ENCODE data around the gene LGALS8.

LGALS8 gene

DNA sequence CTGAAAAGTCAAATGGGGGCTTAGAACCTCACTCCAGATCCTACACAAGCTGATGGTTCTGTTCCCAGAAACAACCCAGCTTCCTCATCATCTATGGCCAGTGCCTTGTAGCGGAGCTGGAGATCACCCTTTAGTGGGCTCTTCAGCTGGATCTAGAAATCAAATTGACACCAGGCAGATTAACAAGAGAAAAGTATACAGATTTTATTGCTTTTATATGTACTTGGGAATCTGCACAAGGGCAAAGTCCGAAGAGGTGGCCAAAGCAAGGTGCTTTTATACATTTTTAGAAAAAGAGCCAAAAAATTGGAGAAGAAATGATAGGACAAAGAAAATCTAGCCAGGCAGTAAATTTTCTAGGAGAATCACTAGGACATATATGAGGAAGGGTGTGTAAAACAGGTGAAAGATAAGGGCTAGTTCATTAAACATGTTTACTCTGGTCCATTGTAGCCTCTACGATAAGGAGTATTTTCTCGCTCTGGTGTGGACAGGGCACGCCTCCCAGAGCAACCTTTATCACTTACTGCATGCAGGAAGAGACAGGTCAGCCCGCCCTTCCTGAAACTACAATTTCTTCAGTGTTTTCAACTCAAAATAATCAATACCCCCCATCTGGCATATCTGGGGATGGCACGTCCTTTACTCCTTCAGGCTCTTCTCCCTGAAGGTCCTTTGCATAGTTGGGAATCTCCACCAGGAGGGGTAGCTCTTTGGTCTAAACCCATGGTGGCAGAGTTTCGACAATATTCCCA is 14.0 kb upstream of the LGALS8 start:
- no peak for DNase-seq

DNA sequence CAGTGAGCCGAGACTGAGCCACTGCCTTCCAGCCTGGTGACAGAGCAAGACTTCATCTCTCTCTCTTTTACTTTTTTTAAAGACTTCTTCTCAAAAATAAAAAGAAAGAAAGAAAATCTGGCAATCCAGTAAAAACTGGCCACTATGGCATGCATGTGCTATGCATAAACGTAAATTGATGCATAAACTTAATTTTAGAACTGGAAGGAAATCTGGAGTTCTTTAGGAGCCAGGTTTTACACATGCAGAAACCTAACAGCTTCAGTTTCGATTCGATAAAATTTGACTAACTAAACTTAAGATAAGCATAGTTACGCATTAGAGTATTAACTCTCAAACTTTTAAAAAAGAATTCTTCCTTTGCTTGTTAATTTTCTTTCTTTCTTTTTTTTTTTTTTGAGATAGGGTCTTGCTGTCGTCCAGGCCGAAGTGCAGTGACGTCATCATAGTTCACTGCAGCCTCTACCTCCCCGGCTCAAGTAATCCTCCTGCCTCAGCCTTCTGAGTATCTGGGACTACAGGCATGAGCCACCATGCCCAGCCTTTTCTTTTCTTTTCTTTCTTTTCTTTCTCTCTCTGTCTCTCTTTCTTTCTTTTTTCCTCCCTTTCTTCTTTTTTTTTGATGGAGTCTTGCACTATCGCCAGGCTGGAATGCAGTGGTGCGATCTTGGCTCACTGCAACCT is 11.9 kb upstream of the LGALS8 start:
- DNase-seq = no peak

DNA sequence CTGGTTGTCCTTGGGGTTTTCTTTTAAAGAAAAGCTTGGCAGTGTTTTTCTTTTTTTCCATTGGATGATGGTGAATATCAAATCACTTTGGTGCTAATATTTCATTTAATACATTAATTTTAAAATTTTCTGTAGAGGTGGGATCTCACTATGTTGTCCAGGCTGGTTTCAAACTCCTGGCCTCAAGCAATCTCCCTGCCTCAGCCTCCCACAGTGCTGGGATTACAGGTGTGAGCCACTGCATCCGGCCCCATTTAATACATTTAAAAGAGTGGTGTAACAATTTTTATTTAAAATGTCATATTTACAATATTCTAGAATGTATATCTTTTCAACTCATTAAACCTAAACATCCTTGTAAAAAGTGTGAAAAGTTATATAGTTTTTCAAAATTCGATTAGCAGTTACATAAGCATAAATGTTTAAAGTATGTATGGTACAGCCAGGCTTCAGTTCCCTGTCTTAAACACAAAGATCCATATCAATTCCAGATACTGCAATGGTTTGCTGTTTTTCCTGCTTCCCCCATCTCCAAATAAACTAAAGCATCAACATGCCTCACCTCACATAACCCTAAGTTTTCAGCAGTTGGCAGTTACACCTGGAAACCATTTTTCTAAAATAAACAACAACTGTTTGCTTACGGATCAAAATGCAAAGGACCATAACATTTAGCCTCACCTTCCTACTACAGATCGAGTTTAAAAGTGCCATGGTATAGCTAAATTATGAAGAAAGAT is 8.9 kb upstream of the LGALS8 start:
- no peak for DNase-seq

DNA sequence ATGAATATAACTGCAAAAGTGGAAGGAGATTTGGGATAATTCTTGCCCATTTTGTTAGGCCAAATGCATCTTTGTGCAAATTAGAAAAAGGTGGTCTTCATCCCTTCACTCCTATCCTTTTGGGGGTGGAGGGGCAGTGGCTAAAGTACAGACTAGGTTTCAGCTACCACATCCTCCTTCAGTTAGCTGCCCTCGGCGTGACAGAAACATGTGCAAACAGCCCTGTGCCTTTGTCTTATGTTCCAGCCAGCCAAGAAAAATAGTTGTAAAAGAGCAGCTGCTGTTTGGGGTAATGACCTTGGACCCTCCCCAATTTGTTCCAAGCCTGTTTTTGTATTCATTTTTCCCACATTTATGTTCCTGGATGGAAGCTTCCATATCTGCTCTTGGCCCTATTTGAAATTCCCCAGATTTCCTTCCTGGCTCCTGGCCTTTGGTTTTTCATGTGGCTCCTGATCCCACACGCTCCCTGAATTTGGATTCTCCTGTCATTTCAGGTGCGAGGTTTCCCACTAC is 8.3 kb upstream of the LGALS8 start:
- DNase-seq = no peak

DNA sequence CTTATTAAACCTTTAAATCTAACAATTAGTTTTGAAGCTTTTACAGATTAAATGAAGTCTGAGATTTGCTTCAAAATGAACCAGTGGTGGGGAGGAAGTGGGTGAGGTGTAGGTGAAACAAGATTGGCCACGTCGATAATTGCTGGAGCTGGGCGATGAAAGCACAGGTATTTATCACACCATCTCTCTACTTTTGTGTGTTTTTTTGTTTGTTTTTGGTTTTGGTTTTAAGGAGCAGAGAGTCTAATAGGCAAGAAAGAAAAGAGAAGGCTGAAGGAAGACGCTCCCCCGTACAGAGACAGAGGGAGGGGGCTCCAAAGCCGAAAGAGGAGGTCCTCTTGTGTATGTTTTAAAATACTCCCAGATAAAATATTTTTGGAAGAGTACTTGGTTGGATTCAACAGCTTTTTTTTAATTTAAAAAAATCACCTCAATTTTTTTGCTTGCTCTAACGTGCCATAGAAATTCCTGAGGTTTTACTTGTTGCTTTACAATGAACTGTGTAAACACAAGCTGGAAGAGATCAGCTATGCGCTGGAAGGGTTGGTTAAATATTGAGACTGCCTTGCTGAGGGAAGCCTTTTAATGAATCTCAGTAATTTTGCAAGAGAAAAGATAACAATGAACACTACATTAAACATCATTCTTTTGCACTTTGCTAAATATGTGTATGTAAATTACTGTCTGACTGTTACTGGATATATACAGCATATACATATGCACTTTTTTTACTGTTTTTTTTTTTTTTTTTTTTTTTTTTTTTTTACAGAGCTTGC is 6.7 kb upstream of the LGALS8 start:
- DNase-seq = no peak

DNA sequence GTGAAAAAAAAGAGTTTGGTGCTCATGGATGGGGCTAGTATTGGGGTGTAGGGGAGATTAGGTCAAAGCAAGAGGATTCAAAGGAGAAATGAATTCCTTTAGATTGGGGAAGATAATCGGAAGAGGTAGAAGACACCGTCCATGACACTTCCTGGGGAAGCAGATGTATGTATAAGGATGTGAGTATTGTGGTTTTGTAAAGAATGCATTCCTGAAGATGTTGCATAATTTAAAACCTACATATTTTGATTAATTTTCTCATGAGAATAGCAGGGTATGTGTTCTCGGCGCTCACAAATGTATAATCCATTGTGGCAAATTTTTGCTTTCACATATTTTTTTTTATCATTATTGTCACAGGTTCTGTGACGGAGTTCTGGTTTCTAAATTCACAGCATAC is 5.5 kb upstream of the LGALS8 start:
- DNase-seq = no peak

DNA sequence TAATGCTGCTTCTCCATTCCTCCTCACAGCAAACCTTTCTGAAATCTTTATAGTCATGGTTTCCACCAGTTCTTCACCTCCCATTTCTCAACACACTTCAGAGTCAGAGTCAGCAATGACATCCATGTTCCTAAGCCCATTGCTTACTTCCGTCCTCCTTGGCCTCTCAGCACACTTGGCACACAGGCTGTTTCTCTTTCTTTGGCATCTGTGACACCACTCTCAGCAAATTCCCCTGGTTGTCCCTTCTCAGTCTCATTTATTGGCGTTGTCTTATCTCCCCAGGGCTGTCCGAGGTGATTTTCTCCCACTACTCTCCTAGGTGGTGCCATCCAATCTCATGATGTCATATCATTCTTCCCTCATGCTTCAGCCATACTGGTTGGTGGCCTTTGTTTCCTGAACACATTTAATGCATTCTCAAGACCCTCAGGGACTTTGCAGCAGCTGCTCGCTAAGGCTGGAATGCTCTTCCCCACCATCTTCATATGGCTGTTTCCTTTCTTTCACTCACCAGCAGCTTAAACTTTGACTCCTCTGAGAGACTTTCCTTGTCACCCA is 3.3 kb upstream of the LGALS8 start:
- no peak for DNase-seq

DNA sequence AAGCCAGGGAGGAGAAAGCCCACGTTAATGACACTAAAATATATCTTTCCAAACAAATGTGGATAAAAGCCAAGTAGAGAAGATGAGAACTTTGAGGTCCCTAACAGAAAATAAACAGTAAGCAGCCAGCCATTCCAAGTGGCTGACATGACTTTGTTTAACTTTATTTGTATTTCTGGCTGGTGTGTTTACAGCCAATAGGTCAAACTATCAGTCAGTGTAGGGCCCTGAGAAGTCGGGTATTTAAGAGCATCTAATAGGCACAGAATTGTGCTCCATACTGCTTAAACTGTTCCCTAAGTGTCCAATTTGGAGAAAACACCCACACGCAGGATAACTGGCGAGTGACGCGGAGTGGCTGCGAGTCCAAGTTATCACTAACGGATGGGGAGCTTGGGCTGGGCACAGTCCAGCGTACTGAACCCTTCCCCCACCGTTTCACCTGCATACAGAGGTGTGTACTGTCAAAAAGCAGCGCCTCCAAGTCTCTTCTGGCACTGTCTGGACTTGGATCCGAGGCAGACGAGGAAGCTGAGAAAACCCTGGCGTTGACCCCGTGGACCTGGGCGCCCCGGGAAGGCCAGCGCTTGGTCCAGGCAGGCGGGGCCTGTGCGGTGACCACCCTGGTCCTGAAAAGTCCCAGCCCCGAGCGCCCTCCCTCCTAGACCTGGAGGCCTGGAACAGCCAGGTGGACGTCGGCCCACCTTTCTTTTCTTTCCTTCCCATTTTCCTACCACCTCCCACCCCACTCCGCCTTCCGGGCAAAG is 662 bp upstream of the LGALS8 start:
- no peak for DNase-seq

DNA sequence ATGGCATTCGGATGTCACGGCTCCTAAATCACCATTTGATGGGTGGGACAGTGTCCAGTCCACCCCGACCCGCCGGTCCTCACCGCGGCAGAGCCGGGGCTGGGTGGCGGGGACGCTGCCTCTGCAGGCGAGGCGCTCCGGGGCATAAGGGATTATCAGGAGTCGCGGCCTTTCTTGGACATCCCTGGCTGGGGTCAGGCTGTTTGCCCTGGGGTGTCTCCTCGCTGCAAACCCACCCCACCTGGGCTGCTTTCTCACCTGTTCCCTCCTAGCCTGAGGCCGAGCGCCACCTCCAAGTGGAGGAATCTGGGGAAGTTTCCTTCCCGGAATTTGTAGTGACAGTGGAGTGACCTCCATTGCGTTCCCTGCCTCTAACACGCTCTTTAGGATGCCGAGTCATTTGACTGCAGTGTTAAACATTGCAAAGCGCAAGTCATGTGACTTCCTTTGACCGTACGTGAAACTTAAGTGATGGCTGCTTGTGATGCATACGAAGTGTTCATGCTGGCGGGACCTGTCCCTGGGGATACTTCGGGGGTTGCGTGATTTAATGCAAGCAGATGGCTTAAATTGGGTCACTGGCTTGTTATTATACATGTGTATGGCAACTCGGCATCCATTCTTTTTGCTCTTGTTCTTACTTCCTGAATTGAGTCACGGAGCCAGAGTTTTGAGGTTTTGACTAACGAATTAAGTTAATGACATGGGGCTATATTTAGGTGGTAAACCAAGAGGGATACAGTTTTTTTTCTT is 536 bp downstream of the LGALS8 start:
- peak; percentile 29 to 41 for DNase-seq

DNA sequence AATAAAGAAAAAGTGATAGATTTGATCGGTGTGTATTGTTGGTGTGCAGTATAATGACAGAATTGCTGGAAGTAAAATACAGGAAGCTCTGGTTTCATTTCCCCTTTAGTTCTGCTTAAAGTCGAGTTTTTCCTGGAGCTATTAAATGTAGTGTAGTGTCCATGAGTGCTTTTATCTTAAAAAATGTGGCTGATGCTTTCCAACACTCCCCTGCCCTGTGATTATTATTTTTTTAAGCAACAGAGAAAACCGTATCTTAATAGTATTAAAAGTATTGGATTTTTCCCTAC is 1.1 kb downstream of the LGALS8 start:
- no peak for DNase-seq

DNA sequence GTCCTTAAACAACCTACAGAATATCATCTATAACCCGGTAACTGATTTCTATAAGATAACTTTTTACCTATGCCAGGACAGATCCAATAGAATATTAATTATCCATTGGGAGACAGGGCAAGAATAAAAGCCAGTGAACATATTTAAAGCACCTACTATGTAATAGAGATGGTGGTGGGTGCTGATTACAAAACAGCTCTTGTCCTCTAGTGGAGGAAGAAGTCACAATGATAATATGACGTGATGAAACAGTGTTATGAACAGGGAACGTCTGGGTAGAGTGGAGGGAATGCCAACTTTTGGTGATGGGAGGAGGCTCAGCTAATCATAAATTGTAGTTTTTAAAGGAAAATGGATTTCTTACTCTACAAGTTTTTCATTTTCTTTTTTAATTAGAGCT is 2.3 kb downstream of the LGALS8 start:
- no peak for DNase-seq

DNA sequence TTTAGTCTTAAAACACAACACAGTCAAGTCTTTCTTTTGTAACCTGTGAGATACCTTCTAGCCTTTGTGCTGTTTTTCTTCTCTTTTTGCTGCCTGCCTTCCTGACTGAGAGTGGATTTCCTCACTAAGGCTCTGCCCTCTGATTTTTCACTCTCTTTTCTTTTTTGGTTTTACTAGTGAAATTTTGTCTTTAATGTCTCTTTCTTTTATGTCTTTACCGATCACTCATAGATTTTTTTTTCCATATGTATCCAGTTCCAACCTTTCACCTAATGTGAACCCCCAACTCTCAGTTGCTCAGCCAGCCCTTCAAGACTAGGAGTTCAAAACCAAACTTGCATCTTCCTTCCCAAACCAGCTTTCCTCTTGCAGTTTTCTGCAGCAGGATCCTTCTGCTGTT is 6.5 kb downstream of the LGALS8 start:
- DNase-seq = no peak

DNA sequence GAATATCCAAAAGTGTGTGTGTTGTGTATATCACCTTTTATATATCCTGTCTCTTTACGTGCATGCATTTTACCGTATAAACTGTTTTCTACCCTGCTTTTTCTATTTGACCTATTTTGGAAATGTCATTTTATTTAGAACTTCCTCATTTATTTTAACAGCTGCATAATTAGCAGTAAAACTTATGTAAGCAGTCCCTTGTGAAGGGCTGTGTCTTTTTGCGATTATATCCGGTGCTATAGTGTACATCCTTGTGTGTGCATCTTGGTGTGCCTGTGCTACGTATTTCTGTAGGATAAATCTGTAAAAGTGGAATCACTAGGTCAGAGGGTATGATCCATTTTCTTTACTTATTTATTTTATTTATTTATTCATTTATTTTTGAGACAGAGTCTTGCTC is 7.2 kb downstream of the LGALS8 start:
- DNase-seq = no peak

DNA sequence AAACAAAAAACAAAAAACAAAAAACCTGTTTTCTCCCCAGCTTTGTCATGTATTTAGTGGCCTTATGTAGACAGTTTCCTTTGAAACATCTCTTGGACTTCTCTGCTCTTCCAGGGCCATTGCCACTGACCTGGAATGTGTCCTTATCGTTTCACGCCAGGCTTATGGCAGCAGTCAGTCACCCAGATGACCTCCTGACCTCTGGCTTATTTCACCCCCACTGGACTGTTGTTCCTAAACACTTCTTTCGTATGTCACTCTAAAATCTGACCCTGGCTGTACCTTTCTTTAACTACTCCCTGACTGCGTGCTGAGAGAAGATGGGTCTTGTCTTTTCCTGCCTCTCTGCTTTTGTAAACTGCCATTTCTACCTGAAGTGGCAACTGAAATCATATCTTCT is 9.1 kb downstream of the LGALS8 start:
- no peak for DNase-seq

DNA sequence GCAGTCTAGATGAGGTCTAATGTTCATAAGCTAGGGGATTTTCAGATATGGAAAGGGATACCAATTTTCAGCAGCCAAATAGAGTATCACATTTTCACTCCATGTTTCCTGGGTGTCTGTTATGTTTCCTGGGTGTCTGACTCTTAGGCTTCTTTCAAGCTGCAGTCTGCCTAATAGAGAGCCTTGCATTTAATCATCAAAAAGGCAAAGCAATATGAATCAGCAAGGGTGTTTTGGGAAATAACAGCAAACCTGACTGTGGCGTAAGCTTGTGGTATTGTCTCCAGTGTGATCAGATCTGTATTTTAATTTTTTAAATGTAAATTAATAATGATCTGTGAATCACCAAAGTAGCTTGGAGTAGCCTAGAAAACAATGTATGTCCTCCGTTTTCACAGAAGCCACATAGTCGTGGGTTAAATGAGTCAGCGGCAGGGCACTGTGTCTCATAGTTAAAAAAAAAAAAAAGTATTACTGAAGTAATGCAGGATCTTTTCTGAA is 10.4 kb downstream of the LGALS8 start:
- peak in 1 of 2 donors; percentile 17 for DNase-seq

DNA sequence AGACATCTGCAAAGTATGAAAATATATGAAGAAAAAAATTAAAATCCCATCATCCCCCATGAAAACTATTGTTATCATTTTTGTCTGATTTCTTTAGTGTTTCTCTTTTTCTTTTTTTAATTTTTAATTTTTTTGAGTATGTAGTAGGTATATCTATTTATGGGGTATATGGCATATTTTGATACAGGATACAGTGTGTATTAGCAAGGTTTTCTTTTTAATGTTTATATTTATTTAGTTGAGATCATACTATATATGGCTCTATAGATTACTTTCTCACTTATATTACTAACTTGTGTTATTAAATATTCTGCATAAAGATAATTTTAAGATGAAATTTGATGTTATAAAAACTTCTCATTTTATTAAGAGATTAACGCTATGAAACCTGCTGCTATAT is 11.4 kb downstream of the LGALS8 start:
- DNase-seq = no peak

DNA sequence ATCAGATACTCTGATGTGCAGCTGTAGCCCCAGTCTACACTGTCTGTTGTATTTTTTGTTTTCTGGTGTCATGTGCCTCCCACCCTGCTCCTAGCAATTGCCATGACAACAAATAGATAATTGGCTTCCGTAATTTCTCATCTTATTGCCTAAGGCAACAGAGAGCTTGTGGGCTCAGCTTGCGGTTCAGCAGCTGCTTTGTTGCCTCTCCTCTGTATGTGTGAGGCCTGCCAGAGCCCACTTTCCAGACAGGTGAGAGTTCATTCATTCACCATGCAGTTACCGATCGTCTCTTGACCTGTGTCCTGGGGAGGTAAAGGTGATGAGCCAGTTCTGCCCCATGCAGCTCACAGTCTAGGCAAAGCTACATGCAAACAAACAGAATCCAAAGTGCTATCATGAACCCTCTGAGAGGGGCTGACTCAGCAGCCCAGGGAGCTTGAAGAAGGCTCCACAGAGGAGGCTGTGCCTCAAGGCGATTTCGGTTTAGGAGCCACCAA is 11.9 kb downstream of the LGALS8 start:
- DNase-seq = no peak

DNA sequence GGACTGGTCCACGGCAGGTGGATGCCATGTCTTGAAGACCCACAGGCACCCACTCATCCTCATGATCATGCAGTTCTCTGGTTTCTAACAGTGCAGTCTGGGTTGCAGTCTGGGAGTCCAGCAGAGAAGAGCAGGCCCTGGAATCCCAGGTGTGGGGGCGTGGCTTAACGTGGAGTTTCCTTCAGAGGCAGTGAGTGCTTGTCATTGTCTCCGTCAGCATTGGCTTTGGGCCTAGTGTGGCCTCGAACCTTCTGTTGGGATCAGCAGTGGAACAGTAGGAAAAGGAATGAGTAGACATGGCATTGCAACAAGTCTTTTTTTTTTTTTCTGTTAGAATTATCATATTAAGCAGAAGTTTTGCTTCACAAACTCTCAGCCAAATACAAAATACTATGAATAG is 12.8 kb downstream of the LGALS8 start:
- DNase-seq = no peak

DNA sequence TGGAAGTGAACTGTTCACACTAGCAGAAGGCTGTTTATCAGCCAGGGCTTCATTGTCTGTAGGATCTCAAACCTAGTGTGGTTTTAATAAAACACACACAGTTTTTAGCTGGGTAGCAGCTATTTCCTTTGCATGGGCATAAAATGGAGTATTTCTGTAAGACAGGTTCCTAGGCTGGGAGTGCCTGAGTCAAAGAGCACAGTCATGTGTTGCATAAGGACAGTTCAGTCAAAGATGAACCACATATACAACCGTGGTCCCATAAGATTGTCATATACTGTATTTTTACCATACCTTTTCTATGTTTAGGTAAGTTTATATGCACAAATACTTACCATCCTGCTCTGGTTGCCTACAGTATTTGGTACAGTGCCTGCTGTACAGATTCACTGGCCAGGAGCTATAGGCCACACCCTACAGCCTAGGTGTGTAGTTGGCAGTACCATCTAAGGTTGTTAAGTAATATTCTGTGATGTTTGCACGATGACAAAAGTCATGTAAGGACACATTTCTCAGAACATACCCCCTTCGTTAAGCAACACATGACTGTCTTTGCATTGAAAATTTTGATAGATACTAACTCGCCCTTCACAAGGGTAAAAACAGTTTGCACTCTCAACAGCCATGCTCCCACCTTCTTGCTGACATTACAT is 17.2 kb downstream of the LGALS8 start:
- DNase-seq = no peak

DNA sequence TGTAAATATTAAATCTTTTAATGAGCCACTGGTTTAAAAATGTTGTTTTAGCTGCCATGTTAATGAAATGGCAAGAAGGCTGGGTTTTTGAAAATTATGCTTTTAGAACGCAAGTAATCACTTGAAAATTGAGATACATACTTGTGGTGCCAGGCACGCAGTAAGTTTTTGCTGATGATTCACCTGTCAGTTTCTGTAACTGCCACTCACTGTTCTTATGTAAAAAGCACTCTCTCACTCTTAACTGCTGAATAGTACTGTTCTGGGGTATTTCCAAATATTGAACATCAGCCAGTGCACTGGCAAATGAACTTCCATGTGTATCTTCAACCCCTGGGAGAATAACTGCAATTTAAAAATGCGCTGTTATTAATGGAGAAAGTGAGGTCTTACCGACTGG is 17.9 kb downstream of the LGALS8 start:
- no peak for DNase-seq
